ENCODE data around the gene MAPK6. TPM values are rescaled to one million over a fixed set of nuclear protein-coding genes. Genes with fewer than 3 reads are reported as not detected.
A peak's percentile ranks its signal among the peaks of the same experiment; 100 is the strongest.

MAPK6 gene
- total RNA-seq, 6 donors from 2014 or later = 6.7 to 34.1 (median 24.4) TPM

- no peak for ATAC-seq (ENCODE audit: low FRiP score in 2 of 2)
- no peak for TF ChIP-seq POLR2AphosphoS5 (IDR thresholded peaks at IDR 0.05)
- TF ChIP-seq CTCF (IDR thresholded peaks at IDR 0.05) = no peak
- no peak for TF ChIP-seq POLR2A (IDR thresholded peaks at IDR 0.05)
- TF ChIP-seq EP300 (IDR thresholded peaks at IDR 0.05) = no peak
These were observed 78.2 kb downstream of the MAPK6 start for GRCh38 chr15:52097180-52097579.

GRCh38 chr15:52098323-52098722 is 79.3 kb downstream of the MAPK6 start:
- Histone ChIP-seq H3K36me3 (no peaks in the 10 kb centered on the region), H3K9me3 (no peaks in the 10 kb centered on the region), H3K4me3 (no peak overlapping the region), H3K27ac (no peak overlapping the region), H3K27me3 (no peaks in the 10 kb centered on the region), H3K4me1 (peaks cover 5 to 10% (median 10%) of the 10 kb centered on the region in 4 donors)
- DNase-seq = no peak
- TF ChIP-seq CTCF (IDR thresholded peaks at IDR 0.05) = no peak
- no peak for TF ChIP-seq POLR2AphosphoS5 (IDR thresholded peaks at IDR 0.05)
- no peak for TF ChIP-seq POLR2A (IDR thresholded peaks at IDR 0.05)
- no peak for TF ChIP-seq EP300 (IDR thresholded peaks at IDR 0.05)
- 67 to 68% methylated on average over 2 of the region's 2 CpGs for WGBS, 2 donors
- no peak for ATAC-seq (ENCODE audit: low FRiP score in 2 of 2)

More at GRCh38 chr15:52097180-52097579, 78.2 kb downstream of the MAPK6 start:
- no peaks in the 10 kb centered on the region for H3K9me3 ChIP-seq
- no peaks in the 10 kb centered on the region for H3K27me3 ChIP-seq
- no peak overlapping the region for H3K27ac ChIP-seq
- H3K4me3 ChIP-seq = no peak overlapping the region
- H3K4me1 ChIP-seq = peaks cover 12 to 17% (median 16%) of the 10 kb centered on the region in 4 donors
- H3K36me3 ChIP-seq = no peaks in the 10 kb centered on the region
- no peak for DNase-seq

GRCh38 chr15:52099651-52100272 is 80.7 kb downstream of the MAPK6 start:
- Histone ChIP-seq H3K4me1 (no peaks in the 10 kb centered on the region), H3K27ac (no peak overlapping the region), H3K9me3 (no peaks in the 10 kb centered on the region), H3K27me3 (no peaks in the 10 kb centered on the region), H3K36me3 (no peaks in the 10 kb centered on the region), H3K4me3 (no peak overlapping the region)
- DNase-seq (no peak), ATAC-seq (ENCODE audit: low FRiP score in 2 of 2) (no peak)
- TF ChIP-seq POLR2A (IDR thresholded peaks at IDR 0.05) (no peak), EP300 (IDR thresholded peaks at IDR 0.05) (no peak), POLR2AphosphoS5 (IDR thresholded peaks at IDR 0.05) (no peak), CTCF (IDR thresholded peaks at IDR 0.05) (no peak)
- WGBS, 2 donors = 94% methylated on average over 15 of the region's 15 CpGs

- 56 to 77% methylated on average over 5 to 6 of the region's 6 CpGs for WGBS, 2 donors
- H3K36me3 ChIP-seq = no peaks in the 10 kb centered on the region
- no peaks in the 10 kb centered on the region for H3K4me1 ChIP-seq
- no peak overlapping the region for H3K27ac ChIP-seq
- H3K27me3 ChIP-seq = no peaks in the 10 kb centered on the region
- no peak overlapping the region for H3K4me3 ChIP-seq
- TF ChIP-seq EP300 (IDR thresholded peaks at IDR 0.05) = no peak
- no peak for TF ChIP-seq CTCF (IDR thresholded peaks at IDR 0.05)
- TF ChIP-seq POLR2A (IDR thresholded peaks at IDR 0.05) = no peak
- TF ChIP-seq POLR2AphosphoS5 (IDR thresholded peaks at IDR 0.05) = no peak
- H3K9me3 ChIP-seq = no peaks in the 10 kb centered on the region
- DNase-seq = peak in 1 of 2 donors; percentile 86
- peak in 1 of 2 donors; percentile 11 for ATAC-seq (ENCODE audit: low FRiP score in 2 of 2)
These were observed 81.9 kb downstream of the MAPK6 start for GRCh38 chr15:52100807-52101442.
